Measurements from ENCODE around the gene STARD8. TPM values are rescaled to one million over a fixed set of nuclear protein-coding genes. Genes with fewer than 3 reads are reported as not detected.

STARD8 gene
- total RNA-seq, 1 donor = 2.6 TPM

DNA sequence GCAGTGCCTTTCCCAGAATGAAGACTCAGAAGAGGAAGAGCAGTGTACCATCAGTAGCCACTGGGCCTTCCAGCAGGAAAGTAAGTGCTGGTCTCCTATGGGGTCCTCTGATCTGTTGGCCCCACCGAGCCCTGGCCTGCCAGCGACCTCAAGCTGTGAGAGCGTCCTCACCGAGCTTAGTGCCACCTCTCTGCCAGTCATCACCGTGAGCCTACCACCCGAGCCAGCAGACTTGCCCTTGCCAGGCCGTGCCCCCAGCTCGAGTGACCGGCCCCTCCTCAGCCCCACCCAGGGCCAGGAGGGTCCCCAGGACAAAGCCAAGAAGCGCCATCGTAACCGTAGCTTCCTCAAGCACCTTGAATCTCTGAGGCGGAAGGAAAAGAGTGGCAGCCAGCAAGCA, 69.7 kb downstream of the STARD8 start:
- TF ChIP-seq, protein P1, sequence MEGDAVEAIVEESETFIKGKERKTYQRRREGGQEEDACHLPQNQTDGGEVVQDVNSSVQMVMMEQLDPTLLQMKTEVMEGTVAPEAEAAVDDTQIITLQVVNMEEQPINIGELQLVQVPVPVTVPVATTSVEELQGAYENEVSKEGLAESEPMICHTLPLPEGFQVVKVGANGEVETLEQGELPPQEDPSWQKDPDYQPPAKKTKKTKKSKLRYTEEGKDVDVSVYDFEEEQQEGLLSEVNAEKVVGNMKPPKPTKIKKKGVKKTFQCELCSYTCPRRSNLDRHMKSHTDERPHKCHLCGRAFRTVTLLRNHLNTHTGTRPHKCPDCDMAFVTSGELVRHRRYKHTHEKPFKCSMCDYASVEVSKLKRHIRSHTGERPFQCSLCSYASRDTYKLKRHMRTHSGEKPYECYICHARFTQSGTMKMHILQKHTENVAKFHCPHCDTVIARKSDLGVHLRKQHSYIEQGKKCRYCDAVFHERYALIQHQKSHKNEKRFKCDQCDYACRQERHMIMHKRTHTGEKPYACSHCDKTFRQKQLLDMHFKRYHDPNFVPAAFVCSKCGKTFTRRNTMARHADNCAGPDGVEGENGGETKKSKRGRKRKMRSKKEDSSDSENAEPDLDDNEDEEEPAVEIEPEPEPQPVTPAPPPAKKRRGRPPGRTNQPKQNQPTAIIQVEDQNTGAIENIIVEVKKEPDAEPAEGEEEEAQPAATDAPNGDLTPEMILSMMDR (IDR thresholded peaks at IDR 0.05; ENCODE audit: insufficient read depth, low read depth, low read length) = no peak
- H3K4me3 ChIP-seq (ENCODE audit: low read depth, low read length) = no peak overlapping the region
- no peak for DNase-seq (ENCODE audit: low read depth)

DNA sequence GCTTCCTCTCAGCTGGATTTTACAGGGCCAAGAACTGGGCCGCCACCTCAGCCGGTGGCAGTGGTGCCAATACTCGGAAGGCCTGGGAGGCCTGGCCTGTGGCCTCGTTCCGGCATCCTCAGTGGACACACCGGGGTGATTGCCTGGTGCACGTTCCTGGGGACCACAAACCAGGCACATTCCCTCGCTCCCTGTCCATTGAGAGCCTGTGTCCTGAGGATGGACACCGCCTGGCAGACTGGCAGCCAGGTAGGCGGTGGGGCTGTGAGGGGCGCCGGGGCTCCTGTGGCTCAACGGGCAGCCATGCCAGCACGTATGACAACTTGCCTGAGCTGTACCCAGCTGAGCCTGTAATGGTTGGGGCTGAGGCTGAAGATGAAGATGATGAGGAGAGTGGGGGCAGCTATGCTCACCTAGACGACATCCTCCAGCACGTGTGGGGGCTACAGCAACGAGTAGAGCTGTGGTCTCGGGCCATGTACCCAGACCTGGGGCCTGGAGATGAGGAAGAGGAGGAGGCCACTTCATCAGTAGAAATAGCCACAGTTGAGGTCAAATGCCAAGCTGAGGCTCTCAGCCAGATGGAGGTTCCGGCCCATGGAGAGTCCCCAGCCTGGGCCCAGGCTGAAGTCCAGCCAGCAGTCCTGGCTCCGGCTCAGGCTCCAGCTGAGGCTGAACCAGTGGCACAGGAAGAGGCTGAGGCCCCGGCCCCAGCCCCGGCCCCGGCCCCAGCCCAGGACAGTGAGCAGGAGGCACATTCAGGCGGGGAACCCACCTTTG, 70.4 kb downstream of the STARD8 start:
- H3K4me3 ChIP-seq (ENCODE audit: low read depth, low read length) = no peak overlapping the region
- DNase-seq (ENCODE audit: low read depth) = no peak
- TF ChIP-seq, protein P1 (IDR thresholded peaks at IDR 0.05; ENCODE audit: insufficient read depth, low read depth, low read length) = no peak

- TF ChIP-seq, protein P1 (IDR thresholded peaks at IDR 0.05; ENCODE audit: insufficient read depth, low read depth, low read length) = no peak
- H3K4me3 ChIP-seq (ENCODE audit: low read depth, low read length) = no peak overlapping the region
- DNase-seq (ENCODE audit: low read depth) = no peak
Observed at GRCh38 chrX:68718443-68718820, 71.0 kb downstream of the STARD8 start.

- TF ChIP-seq, protein P1 (IDR thresholded peaks at IDR 0.05; ENCODE audit: insufficient read depth, low read depth, low read length) = no peak
- no peak for DNase-seq (ENCODE audit: low read depth)
- H3K4me3 ChIP-seq (ENCODE audit: low read depth, low read length) = no peak overlapping the region
Observed at GRCh38 chrX:68719181-68719903, 71.9 kb downstream of the STARD8 start.

DNA sequence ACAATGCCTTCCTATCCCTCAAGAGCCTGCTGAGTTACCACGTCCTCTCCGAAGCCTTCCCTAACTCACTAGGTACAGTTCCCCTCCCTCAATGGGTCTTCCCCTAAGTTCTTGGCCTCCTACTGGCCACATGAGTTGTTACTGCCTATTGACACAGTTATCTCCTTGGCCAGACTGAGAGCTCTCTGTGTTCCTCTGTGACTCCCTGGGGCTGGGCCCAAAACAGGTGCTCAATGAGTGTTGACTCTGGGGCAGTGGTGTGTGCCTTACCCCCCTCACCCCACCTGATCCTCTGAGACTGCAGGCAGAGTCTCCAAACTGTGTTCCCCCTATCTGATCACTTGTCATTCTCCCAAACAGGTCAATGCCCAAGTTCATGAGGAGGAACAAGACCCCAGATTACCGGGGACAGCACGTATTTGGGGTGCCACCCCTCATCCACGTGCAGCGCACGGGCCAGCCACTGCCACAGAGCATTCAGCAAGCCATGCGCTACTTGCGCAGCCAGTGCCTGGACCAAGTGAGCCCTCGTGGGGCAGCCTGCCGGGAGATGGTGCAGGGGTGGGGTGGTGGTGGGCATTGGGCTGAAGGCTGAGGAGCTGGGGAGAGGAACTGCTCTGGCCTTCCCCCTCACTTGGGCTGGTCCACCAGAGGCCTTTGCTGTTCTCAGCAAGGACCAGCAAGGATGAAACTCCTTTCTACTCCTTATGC, 72.6 kb downstream of the STARD8 start:
- TF ChIP-seq, protein P1 (IDR thresholded peaks at IDR 0.05; ENCODE audit: insufficient read depth, low read depth, low read length) = peak; percentile 21
- peak; percentile 1 for DNase-seq (ENCODE audit: low read depth)
- H3K4me3 ChIP-seq (ENCODE audit: low read depth, low read length) = no peak overlapping the region

DNA sequence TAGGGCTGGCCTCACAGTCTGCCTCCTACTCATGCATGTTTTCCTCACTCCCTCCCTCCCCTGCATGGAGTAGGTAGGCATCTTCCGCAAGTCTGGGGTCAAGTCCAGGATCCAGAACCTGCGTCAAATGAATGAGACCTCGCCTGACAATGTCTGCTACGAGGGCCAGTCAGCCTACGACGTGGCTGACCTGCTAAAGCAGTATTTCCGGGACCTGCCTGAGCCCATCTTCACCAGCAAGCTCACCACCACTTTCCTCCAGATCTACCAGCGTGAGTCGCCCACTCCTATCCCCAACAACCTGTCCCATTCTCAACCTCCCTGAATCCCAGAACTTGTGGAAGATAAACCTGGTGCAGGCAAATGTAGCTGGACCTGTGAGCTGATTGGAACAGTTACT, 73.4 kb downstream of the STARD8 start:
- H3K4me3 ChIP-seq (ENCODE audit: low read depth, low read length) = no peak overlapping the region
- TF ChIP-seq, protein P1 (IDR thresholded peaks at IDR 0.05; ENCODE audit: insufficient read depth, low read depth, low read length) = no peak
- DNase-seq (ENCODE audit: low read depth) = no peak
